Activated T-cell treated with anti-CD3 and anti-CD28 coated beads, Interleukin-2, amount 50 U/mL, for 4 hours (primary cell): Measurements from ENCODE around the gene EXTL1. TPM values are rescaled to one million over a fixed set of nuclear protein-coding genes. Genes with fewer than 3 reads are reported as not detected.
A peak's percentile ranks its signal among the peaks of the same experiment; 100 is the strongest.
"Not testable (repeated sequence)": the region's sequence is repeated elsewhere in the genome, so short reads cannot be mapped to it uniquely, and the experiment has no call there.

Experiments
- ATAC-seq, 2 donors: fragments of 200-7000 bp; cut with Tn5 transposase; one replicate each; pipeline ENCODE4 v1.10.0; 2021
- DNase-seq: peaks from one replicate; pipeline ENCODE4 v3.0.0-alpha.2; 2020
- H3K27me3 Mint-ChIP-seq: one replicate; pipeline ENCODE4 v1.8.0; 2021; ENCODE audit warnings: low read depth, mixed read lengths
- H3K36me3 Mint-ChIP-seq: one replicate; pipeline ENCODE4 v1.8.0; 2022; ENCODE audit warnings: mixed read lengths; ENCODE audit not compliant: insufficient read depth
- H3K4me1 Mint-ChIP-seq: one replicate; pipeline ENCODE4 v1.8.0; 2021; ENCODE audit warnings: low read depth, mixed read lengths
- H3K4me3 Mint-ChIP-seq: one replicate; pipeline ENCODE4 v1.8.0; 2021; ENCODE audit warnings: mild to moderate bottlenecking, moderate library complexity, mixed read lengths
- H3K9me3 Mint-ChIP-seq: one replicate; pipeline ENCODE4 v1.8.0; 2021; ENCODE audit warnings: mixed read lengths
- total RNA-seq, 3 donors: library from RNA; stranded (reverse); gene quantifications; one replicate each; pipeline ENCODE4 v1.2.1, GENCODE V29; 2021

Gene EXTL1
- not detected for total RNA-seq

GRCh38 chr1:26021647-26022403, at the start of gene EXTL1:
Gene EXTL1 (plus strand): TSS chr1:26021775. CDS start chr1:26022647, 872 bp downstream.
- Mint-ChIP-seq H3K36me3 (no peaks in the 10 kb centered on the region), H3K9me3 (no peaks in the 10 kb centered on the region), H3K4me3 (no peak within 1 kb of the TSS), H3K4me1 (peaks cover 9% of the 10 kb centered on the region), H3K27me3 (peaks cover 5% of the 10 kb centered on the region)
- ATAC-seq (no peak), DNase-seq (no peak)

GRCh38 chr1:25971811-25972180, 49.8 kb upstream of the EXTL1 start:
- Mint-ChIP-seq H3K36me3 (peaks cover 43% of the 10 kb centered on the region), H3K4me1 (peaks cover 38% of the 10 kb centered on the region), H3K9me3 (no peaks in the 10 kb centered on the region), H3K4me3 (no peak overlapping the region), H3K27me3 (no peaks in the 10 kb centered on the region)
- ATAC-seq, result peak; percentile 30 to 49
- no peak for DNase-seq

- ATAC-seq, result no peak
- Mint-ChIP-seq H3K27me3 (no peaks in the 10 kb centered on the region), H3K4me3 (no peak overlapping the region), H3K4me1 (peaks cover 36% of the 10 kb centered on the region), H3K36me3 (peaks cover 38% of the 10 kb centered on the region), H3K9me3 (no peaks in the 10 kb centered on the region)
- DNase-seq, result no peak
Measured at GRCh38 chr1:25973610-25974321, 47.8 kb upstream of the EXTL1 start.

GRCh38 chr1:25977801-25978200, 43.8 kb upstream of the EXTL1 start:
- DNase-seq (no peak), ATAC-seq (no peak)
- peaks cover 41% of the 10 kb centered on the region for H3K36me3 Mint-ChIP-seq
- H3K4me3 Mint-ChIP-seq, result no peak overlapping the region
- H3K4me1 Mint-ChIP-seq, result peaks cover 8% of the 10 kb centered on the region
- H3K9me3 Mint-ChIP-seq, result no peaks in the 10 kb centered on the region
- H3K27me3 Mint-ChIP-seq, result no peaks in the 10 kb centered on the region

DNA sequence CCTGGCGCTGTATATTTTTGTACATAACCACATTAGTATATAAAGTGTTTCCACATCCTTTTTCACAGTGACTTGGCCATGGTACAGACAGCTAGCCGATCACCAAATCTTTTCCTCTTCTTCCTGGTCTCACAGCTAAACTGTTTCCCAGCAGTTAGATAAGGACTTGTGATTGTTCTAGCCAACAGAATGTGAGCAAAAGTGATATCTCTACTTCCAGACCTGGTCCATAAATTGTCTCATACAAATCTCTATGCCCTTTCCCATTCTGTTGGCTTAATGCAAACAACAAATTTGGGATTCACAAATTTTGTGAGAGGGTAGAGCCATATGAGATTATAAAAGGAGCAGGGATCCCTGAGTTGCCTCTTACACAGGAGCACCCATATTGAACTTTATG, 43.2 kb upstream of the EXTL1 start:
- Mint-ChIP-seq H3K4me3 (no peak overlapping the region), H3K27me3 (no peaks in the 10 kb centered on the region), H3K9me3 (no peaks in the 10 kb centered on the region), H3K36me3 (peaks cover 41% of the 10 kb centered on the region), H3K4me1 (peaks cover 6% of the 10 kb centered on the region)
- DNase-seq (no peak), ATAC-seq (no peak)

- H3K4me3 Mint-ChIP-seq, result no peak overlapping the region
- ATAC-seq (no peak), DNase-seq (no peak)
- H3K36me3 Mint-ChIP-seq, result peaks cover 37% of the 10 kb centered on the region
- H3K4me1 Mint-ChIP-seq, result no peaks in the 10 kb centered on the region
- no peaks in the 10 kb centered on the region for H3K27me3 Mint-ChIP-seq
- H3K9me3 Mint-ChIP-seq, result no peaks in the 10 kb centered on the region
Measured at GRCh38 chr1:25979210-25979609, 42.4 kb upstream of the EXTL1 start.

DNA sequence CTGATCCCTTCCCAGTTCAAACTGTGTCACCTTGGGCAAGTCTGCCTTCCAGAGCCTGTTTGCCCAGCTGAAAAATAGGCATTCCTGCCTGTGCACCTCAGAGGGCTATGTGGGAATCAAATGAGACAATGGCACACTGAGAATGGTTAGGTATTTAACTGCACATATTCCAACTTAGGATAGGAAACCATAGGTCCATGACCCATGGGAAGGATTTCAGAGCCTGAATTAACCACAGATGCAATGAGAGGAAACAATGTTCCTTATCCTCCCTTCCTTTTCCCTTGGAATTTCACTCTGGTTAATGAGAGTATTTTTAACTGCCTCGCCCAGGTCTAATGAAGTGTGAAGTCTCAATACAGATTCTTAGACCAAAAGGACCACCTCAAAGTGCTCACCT, 36.4 kb upstream of the EXTL1 start:
- no peak for ATAC-seq
- no peaks in the 10 kb centered on the region for H3K9me3 Mint-ChIP-seq
- H3K4me3 Mint-ChIP-seq, result no peak overlapping the region
- DNase-seq, result no peak
- H3K27me3 Mint-ChIP-seq, result no peaks in the 10 kb centered on the region
- H3K36me3 Mint-ChIP-seq, result peaks cover 35% of the 10 kb centered on the region
- H3K4me1 Mint-ChIP-seq, result peaks cover 36% of the 10 kb centered on the region

- H3K36me3 Mint-ChIP-seq, result peaks cover 35% of the 10 kb centered on the region
- peak overlapping the region; percentile 5 for H3K4me3 Mint-ChIP-seq
- DNase-seq, result no peak
- ATAC-seq, result no peak
- peaks cover 41% of the 10 kb centered on the region for H3K4me1 Mint-ChIP-seq
- H3K27me3 Mint-ChIP-seq, result no peaks in the 10 kb centered on the region
- no peaks in the 10 kb centered on the region for H3K9me3 Mint-ChIP-seq
Measured at GRCh38 chr1:25985670-25986069, 35.9 kb upstream of the EXTL1 start.

DNA sequence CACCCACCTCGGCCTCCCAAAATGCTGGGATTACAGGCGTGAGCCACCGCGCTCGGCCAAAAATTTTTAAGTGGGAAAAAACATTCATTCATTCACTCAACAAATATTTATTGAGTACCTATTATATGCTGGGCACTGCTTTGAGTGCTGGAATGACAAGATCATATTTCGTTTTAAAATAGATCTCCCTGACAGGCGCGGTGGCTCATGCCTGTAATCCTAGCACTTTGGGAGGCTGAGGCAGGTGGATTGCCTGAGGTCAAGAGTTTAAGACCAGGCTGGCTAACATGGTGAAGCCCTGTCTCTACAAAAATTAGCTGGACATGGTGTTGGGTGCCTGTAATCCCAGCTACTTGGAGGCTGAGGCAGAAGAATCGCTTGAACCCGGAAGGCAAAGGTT, 34.8 kb upstream of the EXTL1 start:
- ATAC-seq, H3K4me3 Mint-ChIP-seq, H3K9me3 Mint-ChIP-seq, DNase-seq, H3K27me3 Mint-ChIP-seq: not testable (repeated sequence)
- H3K4me1 Mint-ChIP-seq, result peaks cover 49% of the 10 kb centered on the region
- H3K36me3 Mint-ChIP-seq, result peaks cover 35% of the 10 kb centered on the region

DNA sequence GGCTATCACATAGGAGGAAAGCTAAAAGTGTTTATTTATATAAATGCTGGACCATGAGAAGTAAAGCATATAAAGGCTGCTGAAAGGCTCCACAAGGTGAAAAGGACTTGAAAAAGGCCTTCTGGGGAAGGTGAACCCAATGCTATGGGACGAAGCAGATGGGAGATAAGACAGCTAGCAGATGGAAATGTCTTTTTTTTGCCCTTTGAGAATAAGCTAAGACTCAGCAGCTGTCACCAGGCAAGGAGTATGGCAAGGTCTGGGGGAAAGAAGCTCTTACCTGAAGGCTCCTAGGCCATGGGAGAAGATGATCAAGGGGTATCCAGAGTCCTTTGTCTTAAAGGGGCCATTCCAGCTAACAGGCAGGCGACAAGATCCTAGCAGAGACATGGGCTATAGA, 33.6 kb upstream of the EXTL1 start:
- Mint-ChIP-seq H3K27me3 (no peaks in the 10 kb centered on the region), H3K9me3 (no peaks in the 10 kb centered on the region), H3K4me1 (peaks cover 60% of the 10 kb centered on the region), H3K4me3 (no peak overlapping the region), H3K36me3 (peaks cover 23% of the 10 kb centered on the region)
- ATAC-seq, result no peak
- DNase-seq, result no peak

DNA sequence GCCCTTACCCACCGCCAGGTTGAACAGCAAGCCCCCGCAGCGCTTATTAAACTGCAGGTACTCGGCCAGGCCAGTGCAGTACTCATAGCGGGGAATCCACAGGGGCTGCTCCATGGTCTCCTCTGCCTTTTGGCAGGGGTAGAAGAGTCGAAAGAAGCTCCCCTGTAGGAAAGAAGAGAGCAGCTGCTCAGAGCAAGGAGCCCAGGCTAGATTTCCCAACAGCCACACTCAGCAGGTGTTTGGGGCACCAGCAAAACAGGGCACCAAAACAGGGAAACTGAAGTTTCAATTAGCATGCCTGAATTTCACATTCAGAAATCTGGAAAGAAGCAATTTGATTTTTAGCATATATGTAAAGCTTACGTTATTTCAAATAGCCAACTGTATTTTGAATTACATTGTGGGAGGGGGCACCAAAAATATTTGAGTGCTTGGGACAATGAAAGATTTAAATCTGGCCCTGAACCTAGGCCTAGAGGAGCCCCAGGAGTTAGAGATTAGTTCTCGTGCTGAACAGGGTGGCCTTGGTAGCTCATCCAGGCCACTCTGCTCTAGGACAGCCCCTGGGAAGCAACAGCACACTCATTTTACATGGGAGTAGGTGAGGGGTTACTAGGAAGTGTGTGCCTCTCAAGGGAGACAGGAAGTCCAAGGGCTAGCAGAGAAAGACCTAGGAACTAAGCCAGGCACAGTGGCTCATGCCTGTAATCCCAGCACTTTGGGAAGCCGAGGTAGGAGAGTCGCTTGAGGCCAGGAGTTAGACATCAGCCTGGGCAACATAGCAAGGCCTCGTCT, 31.9 kb upstream of the EXTL1 start:
- Mint-ChIP-seq H3K27me3 (no peaks in the 10 kb centered on the region), H3K4me3 (peak overlapping the region; percentile 86), H3K36me3 (peaks cover 21% of the 10 kb centered on the region), H3K9me3 (no peaks in the 10 kb centered on the region), H3K4me1 (peaks cover 67% of the 10 kb centered on the region)
- DNase-seq (no peak), ATAC-seq (no peak)

DNA sequence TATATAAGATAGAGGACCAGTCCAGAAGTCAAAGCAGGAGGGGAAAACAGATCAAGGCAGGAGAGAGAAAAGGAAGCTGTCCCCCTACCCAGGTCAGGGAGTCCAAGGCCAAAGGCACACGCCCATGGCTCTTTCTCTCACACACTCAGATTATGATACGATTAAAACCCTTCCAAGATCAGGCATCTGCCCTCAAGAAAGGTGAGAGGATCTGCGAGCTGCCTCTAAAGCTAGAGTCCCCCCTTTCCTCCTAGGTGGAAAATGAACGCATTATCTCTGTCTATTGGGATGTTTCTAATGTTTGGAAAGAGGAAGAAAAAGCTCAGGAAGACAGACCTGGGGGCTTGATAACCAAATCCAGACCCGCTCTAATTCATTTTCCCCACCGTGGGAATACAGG, 31.3 kb upstream of the EXTL1 start:
- Mint-ChIP-seq H3K4me1 (peaks cover 67% of the 10 kb centered on the region), H3K36me3 (peaks cover 23% of the 10 kb centered on the region), H3K4me3 (peak overlapping the region; percentile 86), H3K27me3 (no peaks in the 10 kb centered on the region), H3K9me3 (no peaks in the 10 kb centered on the region)
- DNase-seq (no peak), ATAC-seq (peak in 1 of 2 donors; percentile 13)

GRCh38 chr1:25990702-25991395, 30.7 kb upstream of the EXTL1 start:
- H3K4me3 Mint-ChIP-seq, result peak overlapping the region; percentile 86
- peaks cover 17% of the 10 kb centered on the region for H3K36me3 Mint-ChIP-seq
- H3K4me1 Mint-ChIP-seq, result peaks cover 61% of the 10 kb centered on the region
- DNase-seq, result peak; percentile 29
- no peaks in the 10 kb centered on the region for H3K9me3 Mint-ChIP-seq
- no peaks in the 10 kb centered on the region for H3K27me3 Mint-ChIP-seq
- peak; percentile 89 to 90 for ATAC-seq
